Activated effector memory CD4-positive, alpha-beta T cell treated with Interleukin-2 at 50 U/mL for 16 hours (primary cell): ENCODE measurements around the gene MYO1E.

Source experiments
- DNase-seq: peaks from one replicate; pipeline ENCODE4 v3.0.0-alpha.2; 2020

Gene MYO1E

GRCh38 chr15:59256482-59256881 is 116.2 kb downstream of the MYO1E start:
- no peak for DNase-seq

- no peak for DNase-seq
Measured at GRCh38 chr15:59255680-59256336, 116.9 kb downstream of the MYO1E start.

GRCh38 chr15:59252137-59252536 is 120.5 kb downstream of the MYO1E start:
- no peak for DNase-seq

- no peak for DNase-seq
Measured at GRCh38 chr15:59251001-59251845, 121.4 kb downstream of the MYO1E start.

GRCh38 chr15:59250249-59250648 is 122.4 kb downstream of the MYO1E start:
- DNase-seq, result no peak

GRCh38 chr15:59249816-59250215 is 122.9 kb downstream of the MYO1E start:
- no peak for DNase-seq

- DNase-seq, result no peak
Measured at GRCh38 chr15:59247364-59247763, 125.3 kb downstream of the MYO1E start.

- no peak for DNase-seq
Measured at GRCh38 chr15:59245559-59245958, 127.1 kb downstream of the MYO1E start.

- DNase-seq, result no peak
Measured at GRCh38 chr15:59244337-59244736, 128.3 kb downstream of the MYO1E start.

GRCh38 chr15:59243622-59244021 is 129.0 kb downstream of the MYO1E start:
- no peak for DNase-seq

- no peak for DNase-seq
Measured at GRCh38 chr15:59242649-59243048, 130.0 kb downstream of the MYO1E start.

- no peak for DNase-seq
Measured at GRCh38 chr15:59240036-59240435, 132.6 kb downstream of the MYO1E start.

- DNase-seq, result no peak
Measured at GRCh38 chr15:59237924-59238331, 134.7 kb downstream of the MYO1E start.

- no peak for DNase-seq
Measured at GRCh38 chr15:59237119-59237855, 135.4 kb downstream of the MYO1E start.

GRCh38 chr15:59236394-59236793 is 136.3 kb downstream of the MYO1E start:
- DNase-seq, result no peak

GRCh38 chr15:59232476-59232875 is 140.2 kb downstream of the MYO1E start:
- DNase-seq, result no peak

- DNase-seq, result no peak
Measured at GRCh38 chr15:59230531-59231055, 142.1 kb downstream of the MYO1E start.

GRCh38 chr15:59229453-59229852 is 143.2 kb downstream of the MYO1E start:
- no peak for DNase-seq

- no peak for DNase-seq
Measured at GRCh38 chr15:59229015-59229414, 143.7 kb downstream of the MYO1E start.

GRCh38 chr15:59227021-59227420 is 145.7 kb downstream of the MYO1E start:
- DNase-seq, result no peak

GRCh38 chr15:59224474-59224873 is 148.2 kb downstream of the MYO1E start:
- no peak for DNase-seq

- DNase-seq, result no peak
Measured at GRCh38 chr15:59223736-59224135, 148.9 kb downstream of the MYO1E start.

GRCh38 chr15:59222906-59223550 is 149.6 kb downstream of the MYO1E start:
- no peak for DNase-seq
